ENCODE data around the gene MLH3. TPM values are rescaled to one million over a fixed set of nuclear protein-coding genes. Genes with fewer than 3 reads are reported as not detected.

MLH3 gene
- total and polyA plus RNA-seq, 4 donors, result 5.8 to 29.7 (median 9.9) TPM

GRCh38 chr14:75049136-75049535, 2.1 kb downstream of the MLH3 start:
- Histone ChIP-seq H3K27ac (ENCODE audit: low read depth in 1 of 2, low read length in 2 of 2) (peak overlapping the region in 1 of 2 donors; percentile 18), H3K9me3 (ENCODE audit: control insufficient read depth in 4 of 4, low read length in 3 of 4) (no peaks in the 10 kb centered on the region), H3K36me3 (ENCODE audit: control insufficient read depth in 4 of 4, insufficient read depth in 3 of 4, low read depth in 1 of 4, low read length in 3 of 4) (no peaks in the 10 kb centered on the region), H3K9ac (ENCODE audit: low read depth in 1 of 2, low read length in 2 of 2) (no peak overlapping the region), H3K4me1 (ENCODE audit: control insufficient read depth in 4 of 4, insufficient read depth in 4 of 4, low read length in 3 of 4) (peaks cover 0 to 10% (median 5%) of the 10 kb centered on the region in 4 donors), H3K4me3 (ENCODE audit: low read depth in 1 of 3, low read length in 3 of 3) (no peak overlapping the region), H3K27me3 (ENCODE audit: control insufficient read depth in 4 of 4, insufficient read depth in 4 of 4, low read length in 3 of 4) (no peaks in the 10 kb centered on the region)
- DNase-seq (ENCODE audit: low spot score), result no peak
- TF ChIP-seq RXRA (IDR thresholded peaks at IDR 0.05), result no peak
- TF ChIP-seq FOXA1 (IDR thresholded peaks at IDR 0.05), result no peak
- TF ChIP-seq CTCF (IDR thresholded peaks at IDR 0.05; ENCODE audit: low read depth, low read length, missing input control), result no peak
- no peak for TF ChIP-seq EGR1 (IDR thresholded peaks at IDR 0.05; ENCODE audit: low read depth in 2 of 2)
- no peak for TF ChIP-seq MAX (IDR thresholded peaks at IDR 0.05)
- TF ChIP-seq TAF1 (conservative IDR thresholded peaks at IDR 0.05), result no peak
- TF ChIP-seq ATF3 (IDR thresholded peaks at IDR 0.05), result no peak
- TF ChIP-seq GABPA (IDR thresholded peaks at IDR 0.05 in 1 of 2, conservative IDR thresholded peaks at IDR 0.05 in 1 of 2), result no peak
- no peak for TF ChIP-seq REST (IDR thresholded peaks at IDR 0.05)
- TF ChIP-seq YY1 (IDR thresholded peaks at IDR 0.05), result no peak
- no peak for TF ChIP-seq FOXA2 (IDR thresholded peaks at IDR 0.05)
- TF ChIP-seq NR2F2 (IDR thresholded peaks at IDR 0.05), result no peak
- no peak for TF ChIP-seq SP1 (IDR thresholded peaks at IDR 0.05)
- no peak for TF ChIP-seq HNF4A (conservative IDR thresholded peaks at IDR 0.05)
- TF ChIP-seq JUND (IDR thresholded peaks at IDR 0.05), result no peak
- no peak for TF ChIP-seq ZBTB33 (IDR thresholded peaks at IDR 0.05)
- TF ChIP-seq HNF4G (IDR thresholded peaks at IDR 0.05), result no peak
- no peak for TF ChIP-seq RAD21 (IDR thresholded peaks at IDR 0.05)
- 88% methylated on average over 5 of the region's 5 CpGs for WGBS

Measured in liver (tissue), 9 donors.